Endothelial cell of hepatic sinusoid (primary cell): ENCODE measurements around the gene SMPD3.

Experiments used
- in situ Hi-C: cut with HindIII; loops from 2 replicates; pipeline ENCODE4 v1.10.0; 2017; ENCODE audit warnings: low sequenced_read_pairs

Gene SMPD3

GRCh38 chr16:68385371-68385770 lies 62.9 kb downstream of the SMPD3 start:
- in situ Hi-C loops = no loop called here

- in situ Hi-C loops = no loop called here
These were observed 63.8 kb downstream of the SMPD3 start for GRCh38 chr16:68384288-68385161.

- in situ Hi-C loops = no loop called here
These were observed 64.5 kb downstream of the SMPD3 start for GRCh38 chr16:68383858-68384257.

- in situ Hi-C loops = no loop called here
These were observed 66.0 kb downstream of the SMPD3 start for GRCh38 chr16:68382296-68382718.

- in situ Hi-C loops = no loop called here
These were observed 67.0 kb downstream of the SMPD3 start for GRCh38 chr16:68381363-68381724.

- in situ Hi-C loops = no loop called here
These were observed 67.5 kb downstream of the SMPD3 start for GRCh38 chr16:68380676-68381362.

GRCh38 chr16:68380348-68380670 lies 68.0 kb downstream of the SMPD3 start:
- in situ Hi-C loops = no loop called here

- in situ Hi-C loops = no loop called here
These were observed 68.6 kb downstream of the SMPD3 start for GRCh38 chr16:68379472-68380347.

- in situ Hi-C loops = no loop called here
These were observed 69.6 kb downstream of the SMPD3 start for GRCh38 chr16:68378436-68379415.

- in situ Hi-C loops = no loop called here
These were observed 70.5 kb downstream of the SMPD3 start for GRCh38 chr16:68377667-68378393.

GRCh38 chr16:68377221-68377620 lies 71.1 kb downstream of the SMPD3 start:
- in situ Hi-C loops = no loop called here

GRCh38 chr16:68376590-68376989 lies 71.7 kb downstream of the SMPD3 start:
- in situ Hi-C loops = no loop called here

GRCh38 chr16:68375801-68376536 lies 72.3 kb downstream of the SMPD3 start:
- in situ Hi-C loops = no loop called here

GRCh38 chr16:68374961-68375660 lies 73.2 kb downstream of the SMPD3 start:
- in situ Hi-C loops = no loop called here

GRCh38 chr16:68374246-68374805 lies 74.0 kb downstream of the SMPD3 start:
- in situ Hi-C loops = no loop called here

GRCh38 chr16:68373528-68374245 lies 74.6 kb downstream of the SMPD3 start:
- in situ Hi-C loops = no loop called here

GRCh38 chr16:68372806-68373205 lies 75.5 kb downstream of the SMPD3 start:
- in situ Hi-C loops = no loop called here
